Measurements from ENCODE around the gene FAM167B. TPM values are rescaled to one million over a fixed set of nuclear protein-coding genes. Genes with fewer than 3 reads are reported as not detected.
A peak's percentile ranks its signal among the peaks of the same experiment; 100 is the strongest.

Gene FAM167B
- total RNA-seq, 2 experiments from 2014 or later = 0.80 to 1.2 TPM

GRCh38 chr1:32215629-32216480, 31.2 kb upstream of the FAM167B start:
- CTCF ChIA-PET = interaction anchor here (0.6 to 4.4 kb wide), 40 partner anchors 8 to 217 kb away, joined by 3 to 99 read pairs (median 5); partner anchors contain the start of genes BSDC1, CCDC28B, FAM167B and HDAC1
- H3K27ac Mint-ChIP-seq = peak overlapping the region; percentile 51
- peaks cover 10% of the 10 kb centered on the region for H3K4me1 Mint-ChIP-seq
- H3K4me3 Mint-ChIP-seq = no peak overlapping the region
- no peaks in the 10 kb centered on the region for H3K27me3 Mint-ChIP-seq
- DNase-seq = peak; percentile 71
- no peaks in the 10 kb centered on the region for H3K9me3 Mint-ChIP-seq (ENCODE audit: low read depth)
- ATAC-seq = peak; percentile 92
- H3K36me3 Mint-ChIP-seq = no peaks in the 10 kb centered on the region

- DNase-seq (no peak), ATAC-seq (no peak)
- H3K36me3 Mint-ChIP-seq = no peaks in the 10 kb centered on the region
- no peaks in the 10 kb centered on the region for H3K9me3 Mint-ChIP-seq (ENCODE audit: low read depth)
- H3K27ac Mint-ChIP-seq = peak overlapping the region; percentile 51
- no peak overlapping the region for H3K4me3 Mint-ChIP-seq
- peaks cover 17% of the 10 kb centered on the region for H3K4me1 Mint-ChIP-seq
- no peaks in the 10 kb centered on the region for H3K27me3 Mint-ChIP-seq
- CTCF ChIA-PET = interaction anchor here (0.8 to 4.4 kb wide), 24 partner anchors 7 to 218 kb away, joined by 3 to 99 read pairs (median 8); partner anchors contain the start of genes CCDC28B, FAM167B, HDAC1 and IQCC
These were observed 30.5 kb upstream of the FAM167B start for GRCh38 chr1:32216566-32216965.

- Mint-ChIP-seq H3K9me3 (ENCODE audit: low read depth) (no peaks in the 10 kb centered on the region), H3K27ac (no peak overlapping the region), H3K4me3 (no peak overlapping the region), H3K27me3 (no peaks in the 10 kb centered on the region), H3K4me1 (peaks cover 32% of the 10 kb centered on the region), H3K36me3 (peaks cover 2% of the 10 kb centered on the region)
- ATAC-seq = no peak
- CTCF ChIA-PET = interaction anchor here (0.7 to 2.1 kb wide), 4 partner anchors 9 to 40 kb away, joined by 3 to 8 read pairs (median 3); no protein-coding TSS in a partner anchor
- no peak for DNase-seq
These were observed 28.0 kb upstream of the FAM167B start for GRCh38 chr1:32219022-32219421.

- peaks cover 36% of the 10 kb centered on the region for H3K4me1 Mint-ChIP-seq
- no peaks in the 10 kb centered on the region for H3K27me3 Mint-ChIP-seq
- H3K9me3 Mint-ChIP-seq (ENCODE audit: low read depth) = no peaks in the 10 kb centered on the region
- H3K4me3 Mint-ChIP-seq = peak overlapping the region; percentile 97
- H3K27ac Mint-ChIP-seq = peak overlapping the region; percentile 97
- DNase-seq (no peak), ATAC-seq (no peak)
- H3K36me3 Mint-ChIP-seq = peaks cover 12% of the 10 kb centered on the region
- CTCF ChIA-PET = interaction anchor here (0.9 to 1.8 kb wide), 4 partner anchors 15 to 70 kb away, joined by 3 to 5 read pairs (median 3); partner anchors contain the start of gene IQCC
These were observed 26.1 kb upstream of the FAM167B start for GRCh38 chr1:32220746-32221580.

GRCh38 chr1:32221581-32221979, 25.4 kb upstream of the FAM167B start:
- Mint-ChIP-seq H3K4me3 (peak overlapping the region; percentile 97), H3K27me3 (no peaks in the 10 kb centered on the region), H3K4me1 (peaks cover 33% of the 10 kb centered on the region), H3K9me3 (ENCODE audit: low read depth) (no peaks in the 10 kb centered on the region), H3K27ac (peak overlapping the region; percentile 97), H3K36me3 (peaks cover 16% of the 10 kb centered on the region)
- ATAC-seq (no peak), DNase-seq (no peak)
- CTCF ChIA-PET = interaction anchor here (1.8 kb wide), 1 partner anchor 16 kb away, joined by 5 read pairs; the partner anchor contains the start of gene IQCC

GRCh38 chr1:32221980-32222755, 24.9 kb upstream of the FAM167B start, which contains the start of the genes EIF3I and TMEM234:
Gene EIF3I, plus strand, starts transcription at chr1:32222407. Its CDS starts 35 bp downstream, at chr1:32222442.
Gene TMEM234, minus strand, starts transcription at chr1:32222353. Its CDS starts 31 bp downstream, at chr1:32222322.
- DNase-seq (peak; percentile 96), ATAC-seq (peak; percentile 90)
- no peaks in the 10 kb centered on the region for H3K27me3 Mint-ChIP-seq
- H3K27ac Mint-ChIP-seq = peak within 1 kb of the TSS; percentile 97
- H3K4me3 Mint-ChIP-seq = peak within 1 kb of the TSS; percentile 97
- H3K4me1 Mint-ChIP-seq = peaks cover 33% of the 10 kb centered on the region
- peaks cover 16% of the 10 kb centered on the region for H3K36me3 Mint-ChIP-seq
- CTCF ChIA-PET = interaction anchor here (0.9 to 1.8 kb wide), 3 partner anchors 16 to 178 kb away, joined by 3 to 14 read pairs (median 5); partner anchors contain the start of gene IQCC
- H3K9me3 Mint-ChIP-seq (ENCODE audit: low read depth) = no peaks in the 10 kb centered on the region

- Mint-ChIP-seq H3K27me3 (no peaks in the 10 kb centered on the region), H3K27ac (peak overlapping the region; percentile 97), H3K9me3 (ENCODE audit: low read depth) (no peaks in the 10 kb centered on the region), H3K4me3 (peak overlapping the region; percentile 97), H3K36me3 (peaks cover 31% of the 10 kb centered on the region), H3K4me1 (peaks cover 33% of the 10 kb centered on the region)
- CTCF ChIA-PET = interaction anchor here (0.7 to 1.8 kb wide), 5 partner anchors 8 to 158 kb away, joined by 3 to 14 read pairs (median 4); partner anchors contain the start of gene HDAC1
- DNase-seq (no peak), ATAC-seq (no peak)
These were observed 23.3 kb upstream of the FAM167B start for GRCh38 chr1:32223683-32224082.

GRCh38 chr1:32224285-32224684, 22.7 kb upstream of the FAM167B start:
- CTCF ChIA-PET = interaction anchor here (0.9 to 1.8 kb wide), 5 partner anchors 9 to 67 kb away, joined by 3 to 14 read pairs (median 4); partner anchors contain the start of genes FAM167B and HDAC1
- no peaks in the 10 kb centered on the region for H3K27me3 Mint-ChIP-seq
- DNase-seq = no peak
- no peak for ATAC-seq
- H3K9me3 Mint-ChIP-seq (ENCODE audit: low read depth) = no peaks in the 10 kb centered on the region
- peak overlapping the region; percentile 9 for H3K4me3 Mint-ChIP-seq
- peaks cover 33% of the 10 kb centered on the region for H3K4me1 Mint-ChIP-seq
- H3K36me3 Mint-ChIP-seq = peaks cover 36% of the 10 kb centered on the region
- H3K27ac Mint-ChIP-seq = peak overlapping the region; percentile 9

- Mint-ChIP-seq H3K4me3 (no peak overlapping the region), H3K36me3 (peaks cover 38% of the 10 kb centered on the region)
These were observed 18.3 kb upstream of the FAM167B start for GRCh38 chr1:32228771-32229170.

GRCh38 chr1:32231843-32232432, 15.1 kb upstream of the FAM167B start:
- CTCF ChIA-PET = interaction anchor here (0.9 to 1.8 kb wide), 3 partner anchors 9 to 19 kb away, joined by 3 to 5 read pairs (median 3); partner anchors contain the start of gene LCK
- no peaks in the 10 kb centered on the region for H3K9me3 Mint-ChIP-seq (ENCODE audit: low read depth)
- H3K27me3 Mint-ChIP-seq = no peaks in the 10 kb centered on the region
- no peak overlapping the region for H3K27ac Mint-ChIP-seq
- no peak overlapping the region for H3K4me3 Mint-ChIP-seq
- no peaks in the 10 kb centered on the region for H3K4me1 Mint-ChIP-seq
- peaks cover 23% of the 10 kb centered on the region for H3K36me3 Mint-ChIP-seq
- no peak for DNase-seq
- ATAC-seq = no peak

More at GRCh38 chr1:32228771-32229170, 18.3 kb upstream of the FAM167B start:
- Mint-ChIP-seq H3K27ac (no peak overlapping the region), H3K27me3 (no peaks in the 10 kb centered on the region), H3K4me1 (peaks cover 7% of the 10 kb centered on the region), H3K9me3 (ENCODE audit: low read depth) (no peaks in the 10 kb centered on the region)
- CTCF ChIA-PET = interaction anchor here (0.9 to 1.9 kb wide), 3 partner anchors 10 to 21 kb away, joined by 3 to 10 read pairs (median 5); no protein-coding TSS in a partner anchor
- ATAC-seq (no peak), DNase-seq (no peak)

- Mint-ChIP-seq H3K9me3 (ENCODE audit: low read depth) (no peaks in the 10 kb centered on the region), H3K27ac (no peak overlapping the region), H3K4me1 (no peaks in the 10 kb centered on the region)
These were observed 14.3 kb upstream of the FAM167B start for GRCh38 chr1:32232558-32233304.

More at GRCh38 chr1:32232558-32233304, 14.3 kb upstream of the FAM167B start:
- Mint-ChIP-seq H3K27me3 (no peaks in the 10 kb centered on the region), H3K36me3 (peaks cover 17% of the 10 kb centered on the region), H3K4me3 (no peak overlapping the region)
- ATAC-seq (no peak), DNase-seq (no peak)
- CTCF ChIA-PET = interaction anchor here (0.9 to 1.8 kb wide), 2 partner anchors 8 to 17 kb away, joined by 3 to 5 read pairs; no protein-coding TSS in a partner anchor
